H9 (cell line): ENCODE results near the gene SNED1. TPM values are rescaled to one million over a fixed set of nuclear protein-coding genes. Genes with fewer than 3 reads are reported as not detected.

Experiments used
- DNase-seq: peaks from one replicate; pipeline ENCODE4 v3.0.0-alpha.2; 2017
- H2AFZ ChIP-seq: one replicate; pipeline ENCODE4 v1.6.1; 2013; ENCODE audit warnings: mild to moderate bottlenecking, low read length, control low read depth, moderate library complexity
- H2AK5ac ChIP-seq: 2 replicates; pipeline ENCODE4 v1.6.1; 2013; ENCODE audit warnings: low read length, control low read depth, mixed read lengths; ENCODE audit not compliant: insufficient read length
- H2BK120ac ChIP-seq: one replicate; pipeline ENCODE4 v1.6.1; 2013; ENCODE audit warnings: low read depth, mild to moderate bottlenecking, low read length, control low read depth, inconsistent platforms; ENCODE audit not compliant: poor library complexity, severe bottlenecking
- H2BK12ac ChIP-seq: 2 replicates; pipeline ENCODE4 v1.6.1; 2013; ENCODE audit warnings: low read length, control low read depth, mixed read lengths, low read depth; ENCODE audit not compliant: insufficient read length
- H2BK15ac ChIP-seq: 2 replicates; pipeline ENCODE4 v1.6.1; 2013; ENCODE audit warnings: low read depth, low read length, control low read depth
- H2BK20ac ChIP-seq: one replicate; pipeline ENCODE4 v1.6.1; 2013; ENCODE audit warnings: low read depth, mild to moderate bottlenecking, low read length, control low read depth, inconsistent platforms; ENCODE audit not compliant: poor library complexity, severe bottlenecking
- H2BK5ac ChIP-seq: 2 replicates; pipeline ENCODE4 v1.6.1; 2013; ENCODE audit warnings: low read length, control low read depth, mixed read lengths; ENCODE audit not compliant: insufficient read length
- H3K14ac ChIP-seq: 2 replicates; pipeline ENCODE4 v1.6.1; 2013; ENCODE audit warnings: low read length, control low read depth; ENCODE audit not compliant: insufficient read depth
- H3K18ac ChIP-seq: 2 replicates; pipeline ENCODE4 v1.6.1; 2013; ENCODE audit warnings: low read depth, mild to moderate bottlenecking, mixed read lengths, low read length, control low read depth; ENCODE audit not compliant: insufficient read length
- H3K23ac ChIP-seq: 2 replicates; pipeline ENCODE4 v1.6.1; 2013; ENCODE audit warnings: low read length, control low read depth, mixed read lengths, low read depth; ENCODE audit not compliant: insufficient read length
- H3K23me2 ChIP-seq: 2 replicates; pipeline ENCODE4 v1.6.1; 2013; ENCODE audit warnings: low read depth, mild to moderate bottlenecking, mixed read lengths, low read length, control low read depth; ENCODE audit not compliant: insufficient read length, poor library complexity, severe bottlenecking
- H3K27ac ChIP-seq: 2 replicates; pipeline ENCODE4 v1.5.1; 2013; ENCODE audit warnings: low read length, control low read depth, mixed read lengths, low read depth; ENCODE audit not compliant: insufficient read length
- H3K27me3 ChIP-seq: 2 replicates; pipeline ENCODE4 v1.6.1; 2013; ENCODE audit warnings: low read length, control low read depth, inconsistent platforms; ENCODE audit not compliant: insufficient read depth
- H3K4ac ChIP-seq: 2 replicates; pipeline ENCODE4 v1.6.1; 2013; ENCODE audit warnings: low read depth, mild to moderate bottlenecking, control low read depth, inconsistent platforms, low read length, moderate library complexity
- H3K4me1 ChIP-seq: 2 replicates; pipeline ENCODE4 v1.6.1; 2013; ENCODE audit warnings: low read length, control low read depth, inconsistent platforms; ENCODE audit not compliant: insufficient read depth
- H3K4me2 ChIP-seq: 2 replicates; pipeline ENCODE4 v1.6.1; 2013; ENCODE audit warnings: low read length, control low read depth, mixed read lengths; ENCODE audit not compliant: insufficient read length, insufficient read depth
- H3K56ac ChIP-seq: 2 replicates; pipeline ENCODE4 v1.6.1; 2013; ENCODE audit warnings: low read depth, mild to moderate bottlenecking, mixed read lengths, low read length, control low read depth; ENCODE audit not compliant: insufficient read length
- H3K79me1 ChIP-seq: 2 replicates; pipeline ENCODE4 v1.6.1; 2013; ENCODE audit warnings: low read depth, mild to moderate bottlenecking, moderate library complexity, low read length, control low read depth, inconsistent platforms; ENCODE audit not compliant: insufficient read depth, poor library complexity, severe bottlenecking
- H3K79me2 ChIP-seq: 2 replicates; pipeline ENCODE4 v1.6.1; 2013; ENCODE audit warnings: low read length, control low read depth, inconsistent platforms; ENCODE audit not compliant: insufficient read depth
- H3K9ac ChIP-seq: 2 replicates; pipeline ENCODE4 v1.6.1; 2013; ENCODE audit warnings: low read length, control low read depth, mixed read lengths; ENCODE audit not compliant: insufficient read length; ENCODE audit errors: extremely low read depth
- H3K9me3 ChIP-seq: one replicate; pipeline ENCODE4 v1.6.1; 2013; ENCODE audit warnings: low read depth, low read length, inconsistent platforms; ENCODE audit not compliant: control insufficient read depth
- H3T11ph ChIP-seq: one replicate; pipeline ENCODE4 v1.6.1; 2013; ENCODE audit warnings: mild to moderate bottlenecking, low read length, control low read depth, inconsistent platforms
- H4K20me1 ChIP-seq: one replicate; pipeline ENCODE4 v1.6.1; 2013; ENCODE audit not compliant: control insufficient read depth, insufficient read length, insufficient read depth
- H4K5ac ChIP-seq: 2 replicates; pipeline ENCODE4 v1.6.1; 2013; ENCODE audit warnings: low read depth, mild to moderate bottlenecking, mixed read lengths, low read length, control low read depth; ENCODE audit not compliant: insufficient read length
- H4K8ac ChIP-seq: replicated peaks from 2 replicates; pipeline ENCODE4 v1.6.1; 2013; ENCODE audit warnings: low read length, control low read depth, mixed read lengths, low read depth; ENCODE audit not compliant: insufficient read length
- H4K91ac ChIP-seq: 2 replicates; pipeline ENCODE4 v1.6.1; 2013; ENCODE audit warnings: low read depth, mild to moderate bottlenecking, moderate library complexity, mixed read lengths, low read length, control low read depth; ENCODE audit not compliant: insufficient read length
- H3K27ac Mint-ChIP-seq, 3 experiments: 2 replicates in 2 of 3; 3 replicates in 1 of 3; pipeline ENCODE4 v1.8.0; 2020 to 2021; ENCODE audit warnings: mixed read lengths in 3 of 3, mild to moderate bottlenecking in 1 of 3, moderate library complexity in 1 of 3
- H3K27me3 Mint-ChIP-seq: 2 replicates; pipeline ENCODE4 v1.8.0; 2021; ENCODE audit warnings: low read depth, mild to moderate bottlenecking, moderate library complexity, mixed read lengths
- H3K36me3 Mint-ChIP-seq, 3 experiments: 2 replicates in 2 of 3; 3 replicates in 1 of 3; pipeline ENCODE4 v1.8.0; 2020 to 2021; ENCODE audit warnings: low read depth in 3 of 3, mixed read lengths in 3 of 3; ENCODE audit not compliant: insufficient read depth in 1 of 3
- H3K4me1 Mint-ChIP-seq, 2 experiments: 2 replicates each; pipeline ENCODE4 v1.8.0; 2020; ENCODE audit warnings: mixed read lengths in 2 of 2
- H3K4me3 Mint-ChIP-seq, 2 experiments: 2 replicates in 1 of 2; 3 replicates in 1 of 2; pipeline ENCODE4 v1.8.0; 2020 to 2021; ENCODE audit warnings: mild to moderate bottlenecking in 2 of 2, mixed read lengths in 2 of 2, moderate library complexity in 1 of 2
- H3K9me3 Mint-ChIP-seq, 2 experiments: 2 replicates in 1 of 2; 3 replicates in 1 of 2; pipeline ENCODE4 v1.8.0; 2020; ENCODE audit warnings: mild to moderate bottlenecking in 2 of 2, mixed read lengths in 2 of 2, moderate library complexity in 1 of 2
- CTCF ChIP-seq: fragments of 200-600 bp; sonication (generic); conservative IDR thresholded peaks from 3 replicates; pipeline ENCODE4 v1.8.0; 2021; ENCODE audit warnings: antibody characterized with exemption, mild to moderate bottlenecking
- WGBS: extraction: QIAGEN DNeasy Blood & Tissue Kit; methylation state at CpG from one replicate; pipeline ENCODE4 v1.1.7; 2013; ENCODE audit warnings: missing lambda C conversion rate, low lambda C conversion rate, mixed read lengths; ENCODE audit not compliant: insufficient read length; ENCODE audit errors: extremely low coverage; 5-methylcytosine and 5-hydroxymethylcytosine counted together
- total RNA-seq: library from RNA; stranded (reverse); gene quantifications from 2 replicates; pipeline ENCODE4 v1.2.1, GENCODE V29; 2021

The SNED1 gene
- total RNA-seq, 1 experiment from 2014 or later, result 2.5 TPM

GRCh38 chr2:241129086-241129871 lies 130.9 kb downstream of the SNED1 start:
- Histone ChIP-seq H2AFZ (no peak overlapping the region), H4K20me1 (no peaks in the 10 kb centered on the region), H3K14ac (no peak overlapping the region), H3K27ac (no peak overlapping the region), H3K4ac (no peak overlapping the region), H3K56ac (no peak overlapping the region), H2AK5ac (no peak overlapping the region), H3K79me1 (no peaks in the 10 kb centered on the region), H2BK12ac (no peak overlapping the region), H2BK20ac (no peak overlapping the region), H3K4me2 (no peak overlapping the region), H3K27me3 (no peaks in the 10 kb centered on the region), H3K23me2 (no peaks in the 10 kb centered on the region), H3K23ac (no peak overlapping the region), H2BK15ac (no peak overlapping the region), H4K91ac (no peak overlapping the region), H2BK5ac (no peak overlapping the region), H3K4me1 (no peaks in the 10 kb centered on the region), H3K9me3 (no peaks in the 10 kb centered on the region), H4K5ac (no peak overlapping the region), H3T11ph (no peak overlapping the region), H3K9ac (no peak overlapping the region), H4K8ac (no peak overlapping the region), H3K18ac (no peak overlapping the region), H2BK120ac (no peak overlapping the region), H3K79me2 (no peaks in the 10 kb centered on the region)
- no peak for TF ChIP-seq CTCF
- WGBS, result no CpG with 5 or more reads among the region's 12 CpGs
- no peak overlapping the region for H3K4me3 Mint-ChIP-seq
- H3K36me3 Mint-ChIP-seq, result peaks cover 15 to 45% (median 30%) of the 10 kb centered on the region in 3 experiments
- H3K27ac Mint-ChIP-seq, result peak overlapping the region in 2 of 3 experiments; percentile 62 to 69; a peak in 1 of 7 replicates
- H3K9me3 Mint-ChIP-seq, result no peaks in the 10 kb centered on the region
- no peaks in the 10 kb centered on the region for H3K27me3 Mint-ChIP-seq
- no peak for DNase-seq
- H3K4me1 Mint-ChIP-seq, result no peaks in the 10 kb centered on the region
